MM.1S (cell line): ENCODE measurements around the gene HCAR1.
"Not testable (repeated sequence)": the region's sequence is repeated elsewhere in the genome, so short reads cannot be mapped to it uniquely, and the experiment has no call there.

Source experiments
- DNase-seq: peaks from one replicate; pipeline ENCODE4 v3.0.0-alpha.2; 2015
- H2AFZ ChIP-seq: fragments of 300-600 bp; sonication (generic); 2 replicates; pipeline ENCODE4 v1.6.0; 2016; ENCODE audit warnings: antibody characterized with exemption, low read length
- H3F3A ChIP-seq: fragments of 300-600 bp; sonication (generic); 2 replicates; pipeline ENCODE4 v1.6.1; 2016; ENCODE audit warnings: mild to moderate bottlenecking, antibody characterized with exemption, low read length, moderate library complexity, mixed read lengths; ENCODE audit not compliant: insufficient read depth
- H3K27ac ChIP-seq: fragments of 300-600 bp; sonication (generic); 2 replicates; pipeline ENCODE4 v1.5.1; 2016; ENCODE audit warnings: mild to moderate bottlenecking, low read length
- H3K27me3 ChIP-seq: fragments of 300-600 bp; sonication (generic); replicated peaks from 2 replicates; pipeline ENCODE4 v1.6.0; 2016; ENCODE audit warnings: low read length; ENCODE audit not compliant: insufficient read depth
- H3K36me3 ChIP-seq: fragments of 300-600 bp; sonication (generic); replicated peaks from 2 replicates; pipeline ENCODE4 v1.6.1; 2016; ENCODE audit warnings: mild to moderate bottlenecking, low read length, mixed read lengths; ENCODE audit not compliant: insufficient read depth
- H3K4me1 ChIP-seq: fragments of 300-600 bp; sonication (generic); 2 replicates; pipeline ENCODE4 v1.6.1; 2016; ENCODE audit warnings: low read length, mixed read lengths
- H3K4me2 ChIP-seq: fragments of 300-600 bp; sonication (generic); 2 replicates; pipeline ENCODE4 v1.6.0; 2016; ENCODE audit warnings: low read depth, low read length
- H3K4me3 ChIP-seq: fragments of 300-600 bp; sonication (generic); 2 replicates; pipeline ENCODE4 v1.5.1; 2016; ENCODE audit warnings: low read length, mixed read lengths
- H3K79me2 ChIP-seq: fragments of 300-600 bp; sonication (generic); 2 replicates; pipeline ENCODE4 v1.6.1; 2016; ENCODE audit warnings: mixed run types, low read length, mixed read lengths
- H3K9ac ChIP-seq: fragments of 300-600 bp; sonication (generic); 2 replicates; pipeline ENCODE4 v1.6.1; 2016; ENCODE audit warnings: low read length, mixed read lengths
- H3K9me2 ChIP-seq: fragments of 300-600 bp; sonication (generic); replicated peaks from 2 replicates; pipeline ENCODE4 v1.6.1; 2016; ENCODE audit warnings: mild to moderate bottlenecking, low read length, mixed read lengths; ENCODE audit not compliant: insufficient read depth
- H3K9me3 ChIP-seq: fragments of 300-600 bp; sonication (generic); replicated peaks from 2 replicates; pipeline ENCODE4 v1.6.1; 2016; ENCODE audit warnings: mild to moderate bottlenecking, low read length, mixed read lengths; ENCODE audit not compliant: insufficient read depth
- H4K20me1 ChIP-seq: fragments of 300-600 bp; sonication (generic); 2 replicates; pipeline ENCODE4 v1.6.1; 2016; ENCODE audit warnings: mild to moderate bottlenecking, low read length, moderate library complexity, mixed read lengths; ENCODE audit not compliant: insufficient read depth

HCAR1 gene

GRCh38 chr12:122715211-122715610 lies 15.4 kb downstream of the HCAR1 start:
- not testable (repeated sequence) for H3K9me2 ChIP-seq, H3K4me3 ChIP-seq, H3F3A ChIP-seq, H3K36me3 ChIP-seq, H2AFZ ChIP-seq, H3K27ac ChIP-seq, H3K27me3 ChIP-seq, H3K79me2 ChIP-seq, H4K20me1 ChIP-seq, H3K4me1 ChIP-seq, H3K9me3 ChIP-seq, H3K9ac ChIP-seq, H3K4me2 ChIP-seq, DNase-seq

GRCh38 chr12:122713491-122714188 lies 17.0 kb downstream of the HCAR1 start:
- H3K4me1 ChIP-seq, H3F3A ChIP-seq, DNase-seq, H3K9ac ChIP-seq, H3K4me3 ChIP-seq, H4K20me1 ChIP-seq, H3K27ac ChIP-seq, H3K9me2 ChIP-seq, H2AFZ ChIP-seq, H3K4me2 ChIP-seq, H3K27me3 ChIP-seq, H3K36me3 ChIP-seq, H3K9me3 ChIP-seq, H3K79me2 ChIP-seq: not testable (repeated sequence)

- H3K4me1 ChIP-seq, H3K27me3 ChIP-seq, H3K79me2 ChIP-seq, H3F3A ChIP-seq, H3K9me2 ChIP-seq, H3K4me2 ChIP-seq, H2AFZ ChIP-seq, DNase-seq, H3K27ac ChIP-seq, H3K9ac ChIP-seq, H3K4me3 ChIP-seq, H3K36me3 ChIP-seq, H4K20me1 ChIP-seq, H3K9me3 ChIP-seq: not testable (repeated sequence)
These were observed 19.4 kb downstream of the HCAR1 start for GRCh38 chr12:122711266-122711665.

- not testable (repeated sequence) for H3K9me3 ChIP-seq, H4K20me1 ChIP-seq, H3K79me2 ChIP-seq, H3K27ac ChIP-seq, H3K4me2 ChIP-seq, H2AFZ ChIP-seq, H3K9me2 ChIP-seq, H3F3A ChIP-seq, H3K27me3 ChIP-seq, H3K4me1 ChIP-seq, H3K9ac ChIP-seq, DNase-seq, H3K4me3 ChIP-seq, H3K36me3 ChIP-seq
These were observed 20.3 kb downstream of the HCAR1 start for GRCh38 chr12:122710341-122710740.

GRCh38 chr12:122709287-122709686 lies 21.4 kb downstream of the HCAR1 start:
- H3K9ac ChIP-seq, H3K36me3 ChIP-seq, H3K4me1 ChIP-seq, H3K79me2 ChIP-seq, H3K27ac ChIP-seq, DNase-seq, H2AFZ ChIP-seq, H3K9me3 ChIP-seq, H3K9me2 ChIP-seq, H3K27me3 ChIP-seq, H3F3A ChIP-seq, H3K4me2 ChIP-seq, H3K4me3 ChIP-seq, H4K20me1 ChIP-seq: not testable (repeated sequence)

GRCh38 chr12:122703841-122704240 lies 26.8 kb downstream of the HCAR1 start:
- not testable (repeated sequence) for H3F3A ChIP-seq, H4K20me1 ChIP-seq, H3K27me3 ChIP-seq, H3K4me2 ChIP-seq, H3K4me1 ChIP-seq, H3K9ac ChIP-seq, DNase-seq, H3K9me2 ChIP-seq, H2AFZ ChIP-seq, H3K27ac ChIP-seq, H3K79me2 ChIP-seq, H3K36me3 ChIP-seq, H3K9me3 ChIP-seq, H3K4me3 ChIP-seq

- not testable (repeated sequence) for H3F3A ChIP-seq, H3K9me3 ChIP-seq, H4K20me1 ChIP-seq, H2AFZ ChIP-seq, H3K4me2 ChIP-seq, H3K36me3 ChIP-seq, H3K27ac ChIP-seq, H3K79me2 ChIP-seq, H3K9me2 ChIP-seq, DNase-seq, H3K9ac ChIP-seq, H3K4me1 ChIP-seq, H3K27me3 ChIP-seq, H3K4me3 ChIP-seq
These were observed 27.6 kb downstream of the HCAR1 start, which contains the start of gene HCAR2 for GRCh38 chr12:122702890-122703611. TSS of gene HCAR2 (minus strand) at chr12:122703357. CDS start at chr12:122703283, 74 bp downstream.

GRCh38 chr12:122701481-122701880 lies 29.2 kb downstream of the HCAR1 start:
- H3K27ac ChIP-seq, H2AFZ ChIP-seq, H3K4me2 ChIP-seq, H3K4me1 ChIP-seq, H3K36me3 ChIP-seq, H3K27me3 ChIP-seq, H3F3A ChIP-seq, H4K20me1 ChIP-seq, H3K79me2 ChIP-seq, H3K9ac ChIP-seq, H3K9me2 ChIP-seq, DNase-seq, H3K4me3 ChIP-seq, H3K9me3 ChIP-seq: not testable (repeated sequence)
